GM18870 (cell line): ENCODE data around the gene KATNAL2.

Experiments
- ATAC-seq: cut with Tn5 transposase; IDR thresholded peaks from one replicate; pipeline ENCODE4 v1.9.1; 2021; ENCODE audit warnings: moderate library complexity; ENCODE audit not compliant: unreplicated experiment

The KATNAL2 gene

DNA sequence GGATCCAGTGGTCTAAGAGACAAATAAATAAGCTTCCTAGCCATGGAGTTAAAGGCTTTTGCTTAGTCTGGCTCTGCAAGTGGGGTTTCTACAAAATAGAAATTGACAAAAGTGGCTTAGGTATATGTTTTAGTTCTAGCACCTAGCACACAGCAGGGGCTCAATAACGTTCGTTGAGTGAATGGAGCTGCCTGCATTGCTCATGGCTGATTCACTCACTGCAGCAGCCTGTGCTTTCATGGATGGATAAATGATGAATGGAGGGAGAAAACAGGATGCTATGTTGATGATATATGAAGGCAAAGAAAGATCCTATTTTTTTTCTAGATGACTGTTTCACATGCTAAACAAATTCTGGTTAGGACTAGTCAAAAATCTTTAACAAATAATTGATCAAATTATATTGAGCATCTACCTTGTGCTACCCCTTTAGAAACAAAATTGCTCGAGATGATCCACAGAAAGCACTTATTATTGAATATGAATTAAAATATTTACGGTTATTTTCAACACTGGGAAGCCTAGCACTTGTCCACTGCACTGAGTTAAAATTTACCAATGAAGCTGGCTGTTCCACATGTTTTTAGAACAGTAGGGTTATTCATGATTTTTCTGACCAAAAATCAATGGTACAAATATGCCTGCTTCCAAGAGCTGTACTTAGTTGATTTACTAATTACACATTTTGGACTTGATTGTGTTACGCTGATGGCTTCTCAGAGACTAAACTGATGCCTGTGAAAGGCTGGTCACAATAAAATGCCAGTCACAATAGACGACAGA, 193.3 kb downstream of the KATNAL2 start:
- ATAC-seq, result no peak

DNA sequence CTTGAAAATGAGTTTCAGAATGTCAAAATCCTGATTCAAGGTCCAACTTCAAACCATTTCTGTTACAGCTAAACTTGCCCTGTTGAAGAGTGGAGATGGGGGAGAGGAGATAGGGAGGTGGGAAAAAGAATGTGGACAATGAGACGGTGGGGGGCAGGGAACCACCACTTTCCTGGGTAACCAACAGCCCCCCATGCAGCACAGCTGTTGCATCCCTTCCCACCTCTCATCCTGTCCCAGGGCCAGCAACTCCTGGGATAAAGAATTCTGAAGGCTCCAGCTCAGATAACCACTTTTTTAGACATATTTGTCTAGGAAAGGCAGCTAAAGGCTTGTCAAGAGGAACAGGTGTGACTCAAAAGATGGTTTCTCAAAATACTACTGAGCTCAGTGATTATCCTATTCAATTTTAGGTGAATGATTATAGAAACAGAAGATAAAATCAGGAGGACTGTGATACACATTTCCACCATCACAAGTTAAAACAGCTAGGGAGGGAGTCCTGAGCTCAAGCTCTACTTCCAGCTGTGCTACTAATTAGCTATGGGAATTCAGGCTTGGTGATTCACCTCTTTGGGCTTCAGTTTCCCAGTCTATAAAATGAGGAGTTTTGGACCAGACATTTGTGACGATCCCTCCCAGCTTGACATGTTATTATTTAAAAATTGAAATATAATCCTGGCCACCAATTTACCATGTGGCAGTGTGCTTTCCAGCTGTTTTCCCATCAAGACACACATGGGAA, 196.6 kb downstream of the KATNAL2 start:
- ATAC-seq, result no peak

DNA sequence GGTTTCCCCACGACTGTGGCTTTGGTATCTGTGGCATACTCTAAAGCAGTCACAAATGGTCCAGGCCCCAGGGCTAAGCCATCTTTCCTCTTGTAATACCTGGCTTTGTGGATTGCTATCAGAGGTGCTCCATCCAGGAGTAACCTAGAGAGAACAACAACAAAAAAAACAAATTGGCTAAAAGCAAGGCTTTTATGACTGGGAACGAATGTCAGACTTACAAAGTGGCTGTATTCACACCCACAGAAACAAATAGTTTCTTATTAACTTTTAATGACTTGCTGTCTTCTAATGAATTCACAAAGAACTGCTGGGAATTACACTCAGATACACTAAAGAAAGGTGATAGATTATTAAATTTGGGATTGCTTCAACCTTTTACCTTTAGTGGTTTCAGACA, 197.8 kb downstream of the KATNAL2 start:
- ATAC-seq, result no peak

DNA sequence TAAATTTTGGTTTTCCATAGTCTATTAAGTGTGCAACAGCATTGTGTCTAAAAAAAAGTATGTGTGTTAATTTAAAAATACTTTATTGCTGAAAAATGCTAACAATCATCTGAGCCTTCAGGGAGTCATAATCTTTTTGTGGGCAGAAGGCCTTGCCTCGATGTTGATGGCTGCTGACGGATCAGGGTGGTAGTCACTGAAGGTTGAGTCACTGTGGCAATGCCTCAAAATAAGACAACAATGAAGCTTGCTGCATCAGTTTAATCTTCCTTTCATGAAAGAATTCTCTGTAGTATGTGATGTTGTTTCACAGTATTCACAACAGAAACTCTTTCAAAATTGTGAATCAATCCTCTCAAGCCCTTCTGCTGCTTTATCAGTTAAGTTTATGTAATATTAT, 201.6 kb downstream of the KATNAL2 start:
- no peak for ATAC-seq

DNA sequence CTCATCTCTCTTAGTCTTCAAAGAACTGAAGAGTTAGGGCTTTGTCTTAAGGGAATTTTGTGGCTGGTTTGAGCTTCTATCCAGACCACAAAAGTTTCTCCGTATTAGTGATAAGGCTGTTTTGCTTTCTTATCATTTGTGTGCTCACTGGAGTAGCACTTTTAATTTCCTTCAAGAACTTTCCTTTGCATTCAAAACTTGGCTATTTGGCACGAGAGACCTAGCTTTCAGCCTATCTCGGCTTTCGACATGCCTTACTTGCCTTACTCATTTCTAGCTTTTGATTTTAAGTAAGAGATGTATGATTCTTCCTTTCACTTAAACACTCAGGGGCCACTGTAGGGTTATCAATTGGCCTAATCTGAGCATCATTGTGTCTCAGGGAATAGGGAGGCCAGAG, 203.0 kb downstream of the KATNAL2 start:
- ATAC-seq, result peak; percentile 97

DNA sequence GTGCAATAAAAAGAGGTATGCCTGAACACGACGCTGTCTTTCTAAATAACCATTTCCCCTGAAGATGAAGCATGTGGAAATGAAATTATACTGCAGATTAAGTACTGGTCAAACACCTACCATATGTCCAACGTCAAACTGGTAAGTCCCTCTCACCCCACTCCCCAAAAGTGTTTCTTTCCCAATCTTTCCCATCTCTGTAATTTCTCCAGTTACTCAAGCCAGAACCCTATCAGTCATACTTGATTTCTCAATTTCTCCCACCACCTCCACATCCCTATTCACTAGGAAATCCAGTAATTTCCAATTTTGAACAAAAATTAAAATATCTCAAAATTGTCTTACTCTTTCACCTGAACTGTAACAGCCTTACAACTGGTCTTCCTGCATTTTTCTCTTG, 203.7 kb downstream of the KATNAL2 start:
- ATAC-seq, result no peak

DNA sequence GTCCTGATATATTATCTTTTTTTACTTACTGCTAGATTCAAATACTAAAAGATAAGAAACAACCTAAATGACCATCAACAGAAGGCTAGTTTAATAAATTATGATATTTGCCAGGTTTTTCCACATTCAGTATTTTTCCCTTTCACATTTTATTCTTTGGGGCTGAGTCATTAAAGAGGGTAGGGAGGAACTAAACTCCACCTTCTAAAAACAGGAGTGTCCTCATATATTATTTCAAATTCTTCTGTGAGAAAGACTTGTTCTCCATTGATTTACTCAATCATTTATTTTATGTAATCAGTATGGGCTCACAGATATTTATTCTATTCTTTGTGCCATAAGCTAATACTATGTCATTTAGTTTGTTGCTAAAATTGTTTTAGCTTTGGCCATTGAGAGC, 223.9 kb downstream of the KATNAL2 start:
- no peak for ATAC-seq

DNA sequence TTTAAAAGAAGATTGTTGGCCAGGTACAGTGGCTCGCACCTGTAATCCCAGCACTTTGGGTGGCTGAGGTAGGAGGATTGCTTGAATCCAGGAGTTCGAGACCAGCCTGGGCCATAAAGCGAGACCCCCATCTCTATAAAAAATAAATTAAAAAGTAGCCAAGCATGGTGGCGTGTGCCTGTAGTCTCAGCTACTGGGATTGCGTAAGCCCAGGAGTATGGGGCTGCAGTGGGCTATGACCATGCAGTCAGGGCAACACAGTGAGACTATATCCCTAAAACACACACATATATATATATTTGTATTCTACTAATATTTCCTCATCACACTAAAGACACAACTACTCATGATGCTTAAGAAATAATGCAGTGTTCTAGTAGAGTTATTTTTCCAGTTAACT, 225.8 kb downstream of the KATNAL2 start:
- no peak for ATAC-seq

DNA sequence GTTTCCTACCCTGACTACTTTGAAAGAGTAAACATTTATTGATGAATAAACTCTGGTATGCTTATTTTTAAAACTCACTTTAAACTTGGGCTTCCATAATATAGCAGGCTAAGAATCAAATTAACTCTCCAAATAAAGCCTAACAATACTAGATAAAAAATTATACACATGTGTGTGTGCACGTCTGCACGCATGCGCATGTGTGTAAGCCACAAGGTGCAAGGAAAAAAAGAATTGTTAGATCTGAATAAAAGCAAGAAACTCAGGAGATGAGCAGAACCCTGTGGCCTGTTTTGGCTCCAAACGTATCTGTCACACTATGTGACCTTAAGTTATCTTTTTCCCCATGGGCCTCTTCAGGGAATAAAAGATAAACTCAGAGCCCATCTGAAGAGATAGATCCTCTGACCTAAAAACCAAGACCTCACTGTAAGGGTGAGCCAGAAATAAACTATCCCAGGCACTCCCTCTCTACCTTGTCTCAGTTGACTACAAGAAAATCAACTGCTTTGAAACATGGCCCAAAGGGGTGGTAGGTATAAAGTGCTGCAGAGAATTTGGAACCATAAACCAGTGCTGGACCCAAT, 226.6 kb downstream of the KATNAL2 start:
- ATAC-seq, result no peak

DNA sequence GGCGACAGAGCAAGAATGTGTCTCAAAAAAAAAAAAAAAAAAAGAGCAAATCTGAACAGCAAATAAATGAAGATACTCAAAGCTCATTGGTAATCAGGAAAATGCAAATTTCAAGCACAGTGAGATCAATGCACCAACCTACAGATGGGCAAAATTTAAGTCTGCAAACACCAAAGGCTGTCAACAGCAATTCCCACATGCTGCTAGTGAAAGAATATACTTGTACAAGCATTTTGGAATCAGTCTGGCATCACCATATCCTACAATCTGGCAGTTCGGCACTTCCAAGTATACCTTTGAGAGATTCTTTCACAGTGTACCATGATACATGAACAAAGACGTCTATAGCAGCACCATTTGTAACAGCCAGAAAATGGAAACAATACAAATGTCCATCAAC, 228.8 kb downstream of the KATNAL2 start:
- no peak for ATAC-seq

DNA sequence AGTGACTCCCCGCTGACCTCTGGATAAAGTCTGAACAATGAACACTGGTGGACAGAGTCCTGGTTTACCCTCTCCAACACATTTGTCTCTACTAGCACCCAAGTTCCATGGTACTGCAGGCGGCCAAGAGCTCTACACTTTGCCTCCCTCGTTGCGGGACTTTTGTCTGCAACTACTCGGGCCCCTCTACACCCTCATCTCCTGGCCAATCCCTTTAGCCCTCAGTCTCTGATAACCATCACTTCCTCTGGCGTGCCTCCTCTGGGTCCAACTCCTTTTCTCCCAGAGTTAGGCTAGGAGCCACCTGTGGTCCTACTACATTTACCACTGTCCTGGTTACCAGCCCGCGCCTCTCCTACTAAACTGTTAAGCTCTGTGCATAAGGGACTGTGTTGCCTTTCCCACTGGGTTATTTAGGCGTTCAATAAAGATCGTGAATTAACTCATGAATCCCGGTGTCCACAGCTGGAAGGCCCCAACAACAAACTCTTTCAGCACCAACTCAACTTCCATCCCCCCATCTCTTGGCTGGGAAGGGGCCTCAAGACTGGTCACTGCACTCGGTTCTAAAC, 232.1 kb downstream of the KATNAL2 start:
- no peak for ATAC-seq

DNA sequence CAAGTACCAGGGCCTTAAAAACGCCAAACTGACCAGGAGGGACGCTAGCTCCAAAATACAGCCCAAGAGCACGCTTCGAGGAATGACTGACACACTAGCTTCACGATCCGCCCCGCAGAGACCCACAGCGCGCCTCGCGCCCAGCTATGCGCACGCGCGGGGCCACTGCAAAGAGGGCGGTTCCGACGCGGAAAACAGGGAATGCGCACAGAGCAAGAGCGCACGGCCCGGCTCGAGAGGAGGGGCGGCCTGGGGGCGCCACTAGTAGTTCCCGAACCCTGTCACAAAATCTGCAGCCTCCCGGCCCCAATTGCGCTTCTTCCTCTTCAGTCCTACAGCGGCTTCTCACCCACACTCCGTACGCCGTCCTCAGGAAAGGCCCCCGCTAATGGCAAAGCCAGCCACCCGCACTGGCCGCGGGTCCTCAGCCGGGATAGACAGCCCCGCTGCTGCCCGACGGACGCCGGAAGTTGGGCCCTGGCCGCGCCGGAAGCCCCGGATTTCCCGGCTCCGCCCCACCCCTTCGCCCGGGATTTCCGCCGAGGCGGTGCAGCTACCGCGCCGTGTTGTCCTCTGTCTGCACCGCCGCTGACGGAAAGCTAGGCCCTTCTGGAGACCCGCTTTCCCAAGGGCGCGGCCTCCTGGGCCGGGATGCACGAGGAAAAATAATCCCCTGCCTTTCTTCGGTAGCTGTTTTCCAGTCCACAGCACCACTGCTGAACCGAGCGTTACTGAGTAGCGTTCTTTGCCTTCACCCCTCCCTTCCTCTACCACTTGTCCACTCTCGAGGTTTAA, 232.8 kb downstream of the KATNAL2 start, which contains the start of gene HDHD2:
HDHD2 (minus strand) TSS at position 472 of the 795 bp plus-strand sequence. CDS start 14,061 bp downstream, outside the sequence.
- ATAC-seq, result peak; percentile 65

DNA sequence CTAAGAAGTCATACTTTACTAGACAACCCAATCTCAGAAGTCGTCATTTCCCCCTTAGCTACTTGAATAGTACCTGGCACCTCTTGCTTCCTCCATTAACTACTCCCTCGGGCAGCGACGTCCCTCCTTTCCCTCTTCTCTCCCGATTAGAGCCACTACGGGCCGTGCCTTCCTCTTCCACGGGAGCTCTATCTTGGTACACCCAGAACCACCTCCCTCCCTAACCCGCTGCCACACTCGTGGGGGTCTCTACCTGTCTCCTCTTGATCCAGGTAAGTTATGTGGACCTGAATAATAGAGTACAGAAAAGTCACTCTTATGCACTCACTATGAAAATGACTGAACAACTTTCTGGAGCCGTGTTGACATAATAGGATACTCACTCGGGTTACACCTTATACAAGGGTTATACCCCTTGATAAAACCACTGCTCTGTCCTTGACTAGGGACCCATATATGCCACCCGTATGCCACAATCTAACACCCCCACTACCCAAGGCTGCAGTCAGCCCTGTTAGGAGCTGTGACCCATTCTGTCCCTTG, 233.5 kb downstream of the KATNAL2 start:
- ATAC-seq, result no peak

DNA sequence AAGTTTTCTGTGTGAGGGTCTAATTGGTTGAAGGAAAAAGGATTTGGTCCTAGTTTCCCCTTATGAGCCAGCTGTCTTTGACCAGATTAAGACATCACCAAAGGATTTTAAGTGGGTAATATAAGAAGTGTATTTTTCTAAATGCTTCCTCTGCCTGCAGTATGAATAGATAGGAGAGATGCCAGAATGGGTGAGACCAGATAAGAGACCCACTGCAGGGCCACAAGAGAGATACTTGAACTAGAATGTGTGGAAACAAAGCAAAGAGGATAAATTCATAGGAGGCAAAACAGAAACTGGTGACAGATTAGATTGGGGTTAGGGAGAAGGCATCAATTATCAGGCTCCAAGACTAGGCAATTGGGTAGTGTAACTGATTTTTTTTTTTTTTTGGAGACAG, 234.0 kb downstream of the KATNAL2 start:
- ATAC-seq, result no peak
